IPS-11a (cell line): ENCODE results near the gene NUDT3.
"Not testable (repeated sequence)": the region's sequence is repeated elsewhere in the genome, so short reads cannot be mapped to it uniquely, and the experiment has no call there.

ENCODE experiments used
- H3K4me3 ChIP-seq: one replicate; pipeline ENCODE4 v1.5.1; 2013; ENCODE audit warnings: low read depth, low read length, control low read depth

NUDT3 gene

GRCh38 chr6:34269658-34270341 lies 122.7 kb downstream of the NUDT3 start:
- H3K4me3 ChIP-seq = not testable (repeated sequence)

- not testable (repeated sequence) for H3K4me3 ChIP-seq
Measured at GRCh38 chr6:34269132-34269531, 123.3 kb downstream of the NUDT3 start.

GRCh38 chr6:34267746-34268145 lies 124.7 kb downstream of the NUDT3 start:
- H3K4me3 ChIP-seq = no peak overlapping the region

GRCh38 chr6:34263484-34263883 lies 129.0 kb downstream of the NUDT3 start:
- H3K4me3 ChIP-seq = not testable (repeated sequence)

- H3K4me3 ChIP-seq = no peak overlapping the region
Measured at GRCh38 chr6:34260576-34261267, 131.7 kb downstream of the NUDT3 start.

- H3K4me3 ChIP-seq = no peak overlapping the region
Measured at GRCh38 chr6:34259529-34260069, 132.9 kb downstream of the NUDT3 start.

- H3K4me3 ChIP-seq = not testable (repeated sequence)
Measured at GRCh38 chr6:34252395-34252794, 140.1 kb downstream of the NUDT3 start.

- peak overlapping the region; percentile 39 for H3K4me3 ChIP-seq
Measured at GRCh38 chr6:34249469-34250261, 142.8 kb downstream of the NUDT3 start.

- peak within 1 kb of the TSS; percentile 65 for H3K4me3 ChIP-seq
Measured at GRCh38 chr6:34248727-34249468, 143.6 kb downstream of the NUDT3 start, which contains the start of gene SMIM29. TSS of gene SMIM29 (minus strand) at chr6:34249006. CDS start at chr6:34247791, 1,215 bp downstream.

GRCh38 chr6:34248198-34248726 lies 144.2 kb downstream of the NUDT3 start:
- peak overlapping the region; percentile 65 for H3K4me3 ChIP-seq

- no peak overlapping the region for H3K4me3 ChIP-seq
Measured at GRCh38 chr6:34247481-34248197, 144.8 kb downstream of the NUDT3 start.

GRCh38 chr6:34246563-34247391 lies 145.7 kb downstream of the NUDT3 start:
- H3K4me3 ChIP-seq = no peak overlapping the region

- H3K4me3 ChIP-seq = no peak overlapping the region
Measured at GRCh38 chr6:34246249-34246562, 146.3 kb downstream of the NUDT3 start.

GRCh38 chr6:34245761-34246140 lies 146.7 kb downstream of the NUDT3 start:
- H3K4me3 ChIP-seq = not testable (repeated sequence)

GRCh38 chr6:34245032-34245760 lies 147.3 kb downstream of the NUDT3 start:
- H3K4me3 ChIP-seq = not testable (repeated sequence)

- H3K4me3 ChIP-seq = no peak overlapping the region
Measured at GRCh38 chr6:34243901-34244884, 148.3 kb downstream of the NUDT3 start.

- no peak overlapping the region for H3K4me3 ChIP-seq
Measured at GRCh38 chr6:34243131-34243771, 149.2 kb downstream of the NUDT3 start.
